GM23248 (cell line): ENCODE measurements around the gene FITM1. TPM values are rescaled to one million over a fixed set of nuclear protein-coding genes. Genes with fewer than 3 reads are reported as not detected.

ENCODE experiments used
- DNase-seq: peaks from one replicate; pipeline ENCODE4 v3.0.0-alpha.2; 2015
- H2AFZ ChIP-seq: fragments of 200-600 bp; sonication (generic); 2 replicates; pipeline ENCODE4 v1.6.1; 2016; ENCODE audit warnings: antibody characterized with exemption
- H3F3A ChIP-seq: fragments of 200-600 bp; sonication (generic); 2 replicates; pipeline ENCODE4 v1.6.1; 2016; ENCODE audit warnings: mild to moderate bottlenecking, antibody characterized with exemption, mixed run types; ENCODE audit not compliant: insufficient read depth
- H3K27ac ChIP-seq: fragments of 200-600 bp; sonication (generic); 2 replicates; pipeline ENCODE4 v1.5.1; 2016; ENCODE audit warnings: mild to moderate bottlenecking
- H3K27me3 ChIP-seq: fragments of 200-600 bp; sonication (generic); replicated peaks from 2 replicates; pipeline ENCODE4 v1.6.1; 2016; ENCODE audit warnings: mild to moderate bottlenecking; ENCODE audit not compliant: insufficient read depth
- H3K36me3 ChIP-seq: fragments of 200-600 bp; sonication (generic); 2 replicates; pipeline ENCODE4 v1.6.1; 2016; ENCODE audit warnings: low read depth, mild to moderate bottlenecking
- H3K4me1 ChIP-seq: fragments of 200-600 bp; sonication (generic); 2 replicates; pipeline ENCODE4 v1.6.1; 2016; ENCODE audit warnings: mild to moderate bottlenecking; ENCODE audit not compliant: insufficient read depth
- H3K4me2 ChIP-seq: fragments of 200-600 bp; sonication (generic); one replicate; pipeline ENCODE4 v1.6.1; 2016; ENCODE audit warnings: mild to moderate bottlenecking; ENCODE audit not compliant: unreplicated experiment
- H3K4me3 ChIP-seq: fragments of 200-600 bp; sonication (generic); 2 replicates; pipeline ENCODE4 v1.5.1; 2016; ENCODE audit warnings: mild to moderate bottlenecking
- H3K79me2 ChIP-seq: fragments of 200-600 bp; sonication (generic); 2 replicates; pipeline ENCODE4 v1.6.1; 2016; ENCODE audit warnings: mild to moderate bottlenecking; ENCODE audit not compliant: insufficient read depth
- H3K9ac ChIP-seq: fragments of 200-600 bp; sonication (generic); 2 replicates; pipeline ENCODE4 v1.6.1; 2016; ENCODE audit warnings: mild to moderate bottlenecking
- H3K9me2 ChIP-seq: fragments of 200-600 bp; sonication (generic); 2 replicates; pipeline ENCODE4 v1.6.1; 2016; ENCODE audit warnings: mixed run types, mild to moderate bottlenecking, moderate library complexity; ENCODE audit not compliant: insufficient read depth
- H3K9me3 ChIP-seq: fragments of 200-600 bp; sonication (generic); one replicate; pipeline ENCODE4 v1.6.1; 2017; ENCODE audit warnings: low read depth
- H4K20me1 ChIP-seq: fragments of 200-600 bp; sonication (generic); 2 replicates; pipeline ENCODE4 v1.6.0; 2016; ENCODE audit not compliant: insufficient read depth
- EZH2 ChIP-seq: fragments of 200-600 bp; sonication (generic); IDR thresholded peaks from 2 replicates; pipeline ENCODE4 v1.6.1; 2018; ENCODE audit warnings: antibody characterized with exemption, mild to moderate bottlenecking; ENCODE audit not compliant: insufficient read depth, poor library complexity, severe bottlenecking
- EZH2phosphoT487 ChIP-seq: fragments of 200-600 bp; sonication (generic); IDR thresholded peaks from 2 replicates; pipeline ENCODE4 v1.6.1; 2018; ENCODE audit warnings: antibody characterized with exemption, moderate library complexity, mild to moderate bottlenecking, low read depth; ENCODE audit not compliant: insufficient read depth
- WGBS, 2 experiments: methylation state at CpG; one replicate each; pipeline ENCODE4 v1.1.6; 2015 to 2017; ENCODE audit warnings: low lambda C conversion rate in 2 of 2, low coverage in 1 of 2; ENCODE audit errors: missing lambda C conversion rate in 2 of 2; 5-methylcytosine and 5-hydroxymethylcytosine counted together
- in situ Hi-C: fragments of 300-500 bp; cut with MboI; formaldehyde crosslinking; loops from 2 replicates; pipeline ENCODE4 v1.15.0; 2020
- polyA plus RNA-seq: library from polyadenylated mRNA; unstranded; fragments of >200 nt; fragmentation: Nextera tagmentation; extraction: Ambion mirVana; gene quantifications from 2 replicates; pipeline ENCODE4 v1.2.1, GENCODE V29; 2016
- total RNA-seq: library from RNA; depleted of rRNA; stranded (reverse); fragments of >200 nt; shearing (Covaris generic); gene quantifications from 2 replicates; pipeline ENCODE4 v1.2.3, GENCODE V29; 2014

Gene FITM1
- total and polyA plus RNA-seq, 2 experiments from 2014 or later, result not detected

DNA sequence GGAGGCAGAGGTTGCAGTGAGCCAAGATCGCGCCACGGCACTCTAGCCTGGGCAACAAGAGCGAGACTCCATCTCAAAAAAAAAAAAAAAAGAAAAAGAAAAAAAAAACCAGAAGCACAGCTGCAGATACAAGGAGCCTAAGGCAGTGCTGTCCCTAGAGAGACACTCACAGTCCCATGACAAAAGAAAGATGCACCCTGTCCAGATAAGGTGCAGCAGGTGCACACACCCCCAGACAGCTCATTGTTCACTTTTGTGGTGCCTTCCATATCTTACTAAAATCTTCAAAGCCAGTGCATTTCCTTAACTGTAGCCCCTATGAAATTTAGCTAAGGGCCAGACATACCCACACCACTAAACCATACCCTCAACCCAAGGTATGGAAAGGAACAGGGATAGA lies 8.0 kb upstream of the FITM1 start:
- Histone ChIP-seq H3K27ac (no peak overlapping the region), H3K4me2 (no peak overlapping the region), H3K4me3 (no peak overlapping the region), H3F3A (no peaks in the 10 kb centered on the region), H3K9me3 (no peaks in the 10 kb centered on the region), H3K36me3 (peaks cover 9% of the 10 kb centered on the region; the same call in 1 of the 2 replicates), H3K9me2 (no peaks in the 10 kb centered on the region), H2AFZ (no peak overlapping the region), H3K79me2 (no peaks in the 10 kb centered on the region), H3K4me1 (no peaks in the 10 kb centered on the region), H4K20me1 (no peaks in the 10 kb centered on the region), H3K9ac (no peak overlapping the region), H3K27me3 (no peaks in the 10 kb centered on the region)
- no peak for TF ChIP-seq EZH2
- in situ Hi-C loops, result no loop called here
- 89 to 92% methylated on average over 4 of the region's 4 CpGs for WGBS, 2 experiments
- no peak for DNase-seq

DNA sequence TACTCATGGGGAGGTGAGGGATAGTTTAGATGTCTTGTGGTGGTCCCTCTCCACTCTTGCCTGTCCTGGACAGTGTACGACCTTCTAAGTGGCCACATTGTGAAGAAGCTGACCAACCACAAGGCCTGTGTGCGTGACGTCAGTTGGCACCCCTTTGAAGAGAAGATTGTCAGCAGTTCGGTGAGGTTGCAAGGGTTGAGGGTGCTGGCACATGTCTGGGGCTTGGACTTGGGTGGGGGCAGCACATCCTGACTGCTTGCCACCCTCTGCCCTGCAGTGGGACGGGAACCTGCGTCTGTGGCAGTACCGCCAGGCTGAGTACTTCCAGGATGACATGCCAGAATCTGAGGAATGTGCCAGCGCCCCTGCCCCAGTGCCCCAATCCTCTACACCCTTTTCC lies 7.6 kb upstream of the FITM1 start:
- TF ChIP-seq EZH2, result no peak
- H3F3A ChIP-seq, result no peaks in the 10 kb centered on the region
- H3K4me1 ChIP-seq, result no peaks in the 10 kb centered on the region
- H2AFZ ChIP-seq, result no peak overlapping the region
- in situ Hi-C loops, result no loop called here
- H3K27ac ChIP-seq, result no peak overlapping the region
- H3K9me2 ChIP-seq, result no peaks in the 10 kb centered on the region
- DNase-seq, result no peak
- no peaks in the 10 kb centered on the region for H3K79me2 ChIP-seq
- peaks cover 9% of the 10 kb centered on the region; the same call in 1 of the 2 replicates for H3K36me3 ChIP-seq
- H3K9me3 ChIP-seq, result no peaks in the 10 kb centered on the region
- H3K27me3 ChIP-seq, result no peaks in the 10 kb centered on the region
- WGBS, 2 experiments, result 76 to 87% methylated on average over 8 of the region's 8 CpGs
- H3K4me2 ChIP-seq, result no peak overlapping the region
- no peak overlapping the region for H3K4me3 ChIP-seq
- no peak overlapping the region for H3K9ac ChIP-seq
- H4K20me1 ChIP-seq, result no peaks in the 10 kb centered on the region

DNA sequence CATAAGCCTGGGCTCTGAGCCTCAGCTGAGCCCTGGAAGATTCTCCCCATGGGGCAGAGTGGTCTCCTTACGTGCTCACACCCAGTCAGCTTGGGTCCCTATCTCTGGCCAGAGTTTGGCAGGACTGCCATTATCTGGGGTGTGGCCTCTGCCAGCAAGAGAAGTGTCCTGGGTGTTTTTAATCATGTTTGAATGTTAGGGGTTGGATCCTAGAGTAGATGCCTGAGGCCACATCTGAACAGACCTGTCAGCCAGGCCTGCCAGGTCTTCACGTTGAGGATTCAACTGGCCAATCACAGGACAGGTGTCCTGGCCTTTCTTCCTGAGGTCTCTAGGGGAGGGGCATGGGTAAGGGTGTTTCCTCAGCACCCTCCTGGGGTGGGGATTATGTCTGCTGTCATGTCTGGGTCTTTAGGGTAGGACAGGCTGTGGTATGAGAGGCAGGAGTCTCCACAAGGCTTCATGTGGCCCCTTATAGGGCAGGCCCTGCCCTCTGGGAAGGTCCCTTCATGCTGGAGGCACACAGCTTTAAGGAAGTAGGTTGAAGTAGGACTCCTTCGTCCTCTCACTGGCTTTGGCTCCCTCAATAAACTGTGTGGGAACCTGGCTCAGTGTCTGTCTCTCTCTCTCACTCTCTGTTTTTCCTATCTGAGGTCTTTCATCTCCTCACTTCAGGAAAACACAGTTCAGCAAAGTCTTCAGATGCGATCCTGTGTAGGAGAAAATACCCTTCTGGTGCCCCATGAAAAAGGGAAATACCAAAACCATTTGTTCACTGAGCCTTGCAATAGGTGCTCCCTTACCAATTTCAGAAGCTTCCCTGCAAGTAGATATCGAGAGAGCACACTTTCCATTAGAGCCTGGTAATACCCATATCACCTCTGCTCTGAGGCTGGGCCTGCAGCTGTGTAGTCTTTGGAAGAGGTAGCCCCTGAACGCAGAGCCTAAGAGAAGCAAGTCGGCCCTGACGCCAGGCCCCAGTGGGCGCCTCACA lies 6.7 kb upstream of the FITM1 start:
- Histone ChIP-seq H3K36me3 (peaks cover 9% of the 10 kb centered on the region; the same call in 1 of the 2 replicates), H3K27ac (no peak overlapping the region), H4K20me1 (no peaks in the 10 kb centered on the region), H3K4me1 (no peaks in the 10 kb centered on the region), H2AFZ (no peak overlapping the region), H3K27me3 (no peaks in the 10 kb centered on the region), H3K9me3 (no peaks in the 10 kb centered on the region), H3F3A (no peaks in the 10 kb centered on the region), H3K79me2 (no peaks in the 10 kb centered on the region), H3K4me2 (no peak overlapping the region), H3K9ac (no peak overlapping the region), H3K4me3 (no peak overlapping the region), H3K9me2 (no peaks in the 10 kb centered on the region)
- WGBS, 2 experiments, result 73 to 80% methylated on average over 9 of the region's 9 CpGs
- TF ChIP-seq EZH2phosphoT487 (no peak), EZH2 (no peak)
- in situ Hi-C loops, result no loop called here
- DNase-seq, result no peak

- no peak overlapping the region for H3K4me3 ChIP-seq
- in situ Hi-C loops, result no loop called here
- no peaks in the 10 kb centered on the region for H3K36me3 ChIP-seq
- H3K4me1 ChIP-seq, result no peaks in the 10 kb centered on the region
- H3K4me2 ChIP-seq, result no peak overlapping the region
- no peaks in the 10 kb centered on the region for H3K27me3 ChIP-seq
- no peaks in the 10 kb centered on the region for H3K9me2 ChIP-seq
- no peaks in the 10 kb centered on the region for H3F3A ChIP-seq
- no peak overlapping the region for H3K9ac ChIP-seq
- no peak overlapping the region for H2AFZ ChIP-seq
- H3K9me3 ChIP-seq, result no peaks in the 10 kb centered on the region
- no peak for DNase-seq
- H3K79me2 ChIP-seq, result no peaks in the 10 kb centered on the region
- TF ChIP-seq EZH2 (no peak), EZH2phosphoT487 (no peak)
- H3K27ac ChIP-seq, result no peak overlapping the region
- no peaks in the 10 kb centered on the region for H4K20me1 ChIP-seq
Observed at GRCh38 chr14:24126939-24127338, 3.5 kb upstream of the FITM1 start.
